Measurements from ENCODE around the gene PLA2G2E. TPM values are rescaled to one million over a fixed set of nuclear protein-coding genes. Genes with fewer than 3 reads are reported as not detected.
A peak's percentile ranks its signal among the peaks of the same experiment; 100 is the strongest.
"Not testable (repeated sequence)": the region's sequence is repeated elsewhere in the genome, so short reads cannot be mapped to it uniquely, and the experiment has no call there.

PLA2G2E gene
- total RNA-seq, 1 donor from 2014 or later, result not detected

- peak; percentile 96 for ATAC-seq
Observed at GRCh38 chr1:19882111-19883071, 41.0 kb downstream of the PLA2G2E start, which contains the start of gene OTUD3. OTUD3 (plus strand) TSS chr1:19882395; CDS start chr1:19882514, 119 bp downstream.

GRCh38 chr1:19880841-19881240 lies 42.6 kb downstream of the PLA2G2E start:
- ATAC-seq, result not testable (repeated sequence)

- ATAC-seq, result no peak
Observed at GRCh38 chr1:19879661-19880060, 43.8 kb downstream of the PLA2G2E start.

DNA sequence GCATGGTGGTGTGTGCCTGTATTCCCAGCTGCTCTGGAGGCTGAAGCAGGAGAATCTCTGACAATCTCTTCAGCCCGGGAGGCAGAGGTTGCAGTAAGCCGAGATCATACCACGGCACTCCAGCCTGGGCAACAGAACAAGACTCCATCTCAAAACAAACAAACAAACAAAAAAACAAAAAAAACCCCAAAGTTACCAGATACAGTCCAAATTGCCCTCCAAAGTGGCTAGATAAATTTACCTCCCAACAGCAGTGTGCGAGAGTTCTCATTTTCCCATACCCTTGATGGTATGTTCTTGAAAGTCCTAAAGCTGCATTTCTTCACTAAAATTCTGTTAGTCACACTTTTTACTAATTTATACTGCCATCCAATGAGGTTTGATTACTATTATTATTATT lies 44.2 kb downstream of the PLA2G2E start:
- ATAC-seq, result no peak

GRCh38 chr1:19878637-19878985 lies 44.8 kb downstream of the PLA2G2E start:
- no peak for ATAC-seq

DNA sequence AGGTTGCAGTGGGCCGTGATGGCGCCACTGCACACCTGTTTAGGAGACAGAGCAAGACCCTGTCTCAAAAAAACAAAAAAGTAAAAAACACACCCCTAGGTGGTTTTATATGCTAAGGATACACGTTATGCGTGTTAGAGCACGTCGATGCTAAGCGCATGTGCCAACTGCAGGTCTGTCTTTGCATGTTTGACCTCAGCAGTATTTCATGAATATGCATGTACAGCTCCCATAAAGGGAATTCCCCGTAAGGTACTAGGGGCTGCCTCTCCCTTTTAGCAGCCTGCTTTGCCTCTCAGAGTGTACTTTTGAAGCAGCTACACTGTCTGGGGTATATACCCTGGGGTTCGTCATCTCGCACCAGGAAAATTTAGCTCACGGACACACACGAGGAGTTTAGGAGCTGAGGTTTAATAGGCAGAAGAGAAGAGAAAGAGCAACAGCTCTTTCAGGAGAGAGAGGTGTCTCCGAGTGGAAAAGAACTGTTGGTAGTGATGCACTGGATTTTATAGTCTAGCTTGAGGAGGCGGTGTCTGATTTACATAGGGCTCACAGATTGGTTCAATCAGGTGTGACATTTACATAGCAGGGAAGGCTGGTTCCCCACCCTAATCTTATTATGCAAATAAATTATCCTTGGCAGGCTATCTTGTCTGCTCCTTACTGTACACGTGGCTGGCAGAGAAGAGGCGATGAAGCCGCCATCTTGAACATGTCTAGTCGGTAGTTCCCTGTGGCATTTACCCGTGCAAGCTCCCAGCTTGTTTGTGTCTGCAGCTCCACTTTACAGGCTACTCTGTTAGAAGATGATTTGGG lies 45.4 kb downstream of the PLA2G2E start:
- ATAC-seq, result peak; percentile 75

GRCh38 chr1:19877181-19877750 lies 46.2 kb downstream of the PLA2G2E start:
- ATAC-seq, result no peak

- peak; percentile 36 for ATAC-seq
Observed at GRCh38 chr1:19872190-19872589, 51.2 kb downstream of the PLA2G2E start.

Other genes with a start within 250 kb of the PLA2G2E start
- 18.7 TPM for gene TMCO4, start 123.7 kb downstream of the PLA2G2E start, total RNA-seq
- gene RNF186, start 108.3 kb downstream of the PLA2G2E start, total RNA-seq, result 0.16 TPM
- gene OTUD3, start 41.2 kb downstream of the PLA2G2E start, total RNA-seq, result 4.2 TPM
- 10.9 TPM for gene PLA2G2A, start 56.0 kb upstream of the PLA2G2E start, total RNA-seq
- gene PLA2G5, start 146.6 kb upstream of the PLA2G2E start, total RNA-seq, result 0.52 TPM
- gene PLA2G2D, start 195.9 kb upstream of the PLA2G2E start, total RNA-seq, result 0.20 TPM
- gene PLA2G2F, start 215.7 kb upstream of the PLA2G2E start, total RNA-seq, result 0.04 TPM

All from esophagus mucosa (tissue), 1 donor.